Psoas muscle (tissue), 8 donors: ENCODE measurements around the gene DTNB. TPM values are rescaled to one million over a fixed set of nuclear protein-coding genes. Genes with fewer than 3 reads are reported as not detected.

ENCODE experiments used
- ATAC-seq, 4 donors: fragments of 200-7000 bp; cut with Tn5 transposase; one replicate each; pipeline ENCODE4 v1.9.1; 2020; ENCODE audit warnings: moderate library complexity in 3 of 4, mild to moderate bottlenecking in 2 of 4
- DNase-seq, 2 donors: peaks; one replicate each; pipeline ENCODE4 v3.0.0-alpha.2; 2020
- H3K27ac ChIP-seq: fragments of 200-600 bp; one replicate; pipeline ENCODE4 v1.8.0; 2022
- H3K27me3 ChIP-seq, 3 donors: fragments of 200-600 bp in 1 of 3; one replicate each; pipeline versions ENCODE4 v1.6.1 to v1.8.0; 2013 to 2022; ENCODE audit warnings: low read length in 2 of 3, mild to moderate bottlenecking in 2 of 3, moderate library complexity in 1 of 3; ENCODE audit not compliant: insufficient read depth in 3 of 3
- H3K36me3 ChIP-seq, 2 donors: fragments of 200-600 bp in 1 of 2; one replicate each; pipeline versions ENCODE4 v1.6.1 to v1.8.0; 2013 to 2022; ENCODE audit warnings: low read depth in 1 of 2, mild to moderate bottlenecking in 1 of 2, moderate library complexity in 1 of 2; ENCODE audit not compliant: insufficient read depth in 1 of 2
- H3K4me1 ChIP-seq: fragments of 200-600 bp; one replicate; pipeline ENCODE4 v1.8.0; 2022
- H3K4me3 ChIP-seq: fragments of 200-600 bp; one replicate; pipeline ENCODE4 v1.8.0; 2022; ENCODE audit warnings: mild to moderate bottlenecking
- H3K9me3 ChIP-seq: fragments of 200-600 bp; one replicate; pipeline ENCODE4 v1.8.0; 2022
- WGBS, 3 donors: extraction: QIAGEN DNeasy Blood & Tissue Kit; methylation state at CpG; one replicate each; pipeline versions ENCODE4 v1.1.6 to v1.1.7; 2013; 5-methylcytosine and 5-hydroxymethylcytosine counted together
- intact Hi-C, 2 donors: fragments of 100-400 bp; cut with DNase I; formaldehyde crosslinking; loops; one replicate each; pipeline versions ENCODE4 v1.11.0 to v1.14.2; 2022
- polyA plus RNA-seq, 3 donors: library from polyadenylated mRNA; stranded (reverse); fragments of 200-250 nt; gene quantifications; one replicate each; pipeline ENCODE4 v1.2.3, GENCODE V29; 2013
- total RNA-seq, 4 donors: library from RNA; stranded (reverse); fragmentation: NEBNext Ultra II Directional in 2 of 4; extraction: Animal tissue kit (Norgen Biotek cat#: 25700) in 2 of 4; gene quantifications; one replicate each; pipeline versions ENCODE4 v1.2.1 to v1.2.4, GENCODE V29; 2021 to 2023
- TF ChIP-seq, protein P1 (sequence below): fragments of 200-600 bp; IDR thresholded peaks from one replicate; pipeline ENCODE4 v1.8.0; 2022; ENCODE audit warnings: antibody characterized with exemption
- donor health status: healthy with polysubstance abuse.
- donor health status: DM: no; HTN: no; CAD: no; lungs with moderate emphysema.
- donor health status: Bipolar disorder and iron deficiency.
- donor health status: healthy.
- donor health status: DM: yes; HTN: yes; CAD: no.
- donor health status: DM: no; HTN: no; CAD: no.
- donor health status: DM: no; HTN: no; CAD: no.
- donor health status: DM: yes; HTN: yes; CAD: no.

DTNB gene
- total and polyA plus RNA-seq, 7 donors, result 2.3 to 6.3 (median 4.2) TPM

DNA sequence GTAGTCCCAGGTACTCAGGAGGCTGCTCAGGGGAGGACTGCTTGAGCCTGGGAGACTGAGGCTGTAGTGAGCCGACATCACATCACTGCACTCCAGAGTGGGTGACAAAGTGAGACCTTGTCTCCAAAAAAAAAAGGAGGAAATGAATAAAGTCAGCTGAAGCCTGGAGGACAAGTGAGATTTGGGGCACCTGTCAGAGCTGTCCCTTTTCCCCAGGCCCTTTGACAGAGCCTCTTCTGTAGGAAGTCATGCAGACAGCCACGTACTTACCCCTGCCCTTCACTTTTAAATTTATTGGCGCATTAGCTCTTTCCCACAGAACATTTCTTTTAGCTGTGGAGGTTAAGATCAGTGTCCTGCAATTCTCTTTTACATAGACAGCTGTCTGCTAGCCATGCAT lies 180.7 kb downstream of the DTNB start:
- 94 to 98% (median 98%) methylated on average over 3 of the region's 3 CpGs for WGBS, 3 donors
- Histone ChIP-seq H3K4me3 (no peak overlapping the region), H3K4me1 (peaks cover 5% of the 10 kb centered on the region), H3K27ac (no peak overlapping the region), H3K27me3 (no peaks in the 10 kb centered on the region), H3K9me3 (no peaks in the 10 kb centered on the region), H3K36me3 (no peaks in the 10 kb centered on the region)
- intact Hi-C loops, result no loop called here
- TF ChIP-seq, protein P1, sequence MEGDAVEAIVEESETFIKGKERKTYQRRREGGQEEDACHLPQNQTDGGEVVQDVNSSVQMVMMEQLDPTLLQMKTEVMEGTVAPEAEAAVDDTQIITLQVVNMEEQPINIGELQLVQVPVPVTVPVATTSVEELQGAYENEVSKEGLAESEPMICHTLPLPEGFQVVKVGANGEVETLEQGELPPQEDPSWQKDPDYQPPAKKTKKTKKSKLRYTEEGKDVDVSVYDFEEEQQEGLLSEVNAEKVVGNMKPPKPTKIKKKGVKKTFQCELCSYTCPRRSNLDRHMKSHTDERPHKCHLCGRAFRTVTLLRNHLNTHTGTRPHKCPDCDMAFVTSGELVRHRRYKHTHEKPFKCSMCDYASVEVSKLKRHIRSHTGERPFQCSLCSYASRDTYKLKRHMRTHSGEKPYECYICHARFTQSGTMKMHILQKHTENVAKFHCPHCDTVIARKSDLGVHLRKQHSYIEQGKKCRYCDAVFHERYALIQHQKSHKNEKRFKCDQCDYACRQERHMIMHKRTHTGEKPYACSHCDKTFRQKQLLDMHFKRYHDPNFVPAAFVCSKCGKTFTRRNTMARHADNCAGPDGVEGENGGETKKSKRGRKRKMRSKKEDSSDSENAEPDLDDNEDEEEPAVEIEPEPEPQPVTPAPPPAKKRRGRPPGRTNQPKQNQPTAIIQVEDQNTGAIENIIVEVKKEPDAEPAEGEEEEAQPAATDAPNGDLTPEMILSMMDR, result no peak
- ATAC-seq (no peak), DNase-seq (no peak)

DNA sequence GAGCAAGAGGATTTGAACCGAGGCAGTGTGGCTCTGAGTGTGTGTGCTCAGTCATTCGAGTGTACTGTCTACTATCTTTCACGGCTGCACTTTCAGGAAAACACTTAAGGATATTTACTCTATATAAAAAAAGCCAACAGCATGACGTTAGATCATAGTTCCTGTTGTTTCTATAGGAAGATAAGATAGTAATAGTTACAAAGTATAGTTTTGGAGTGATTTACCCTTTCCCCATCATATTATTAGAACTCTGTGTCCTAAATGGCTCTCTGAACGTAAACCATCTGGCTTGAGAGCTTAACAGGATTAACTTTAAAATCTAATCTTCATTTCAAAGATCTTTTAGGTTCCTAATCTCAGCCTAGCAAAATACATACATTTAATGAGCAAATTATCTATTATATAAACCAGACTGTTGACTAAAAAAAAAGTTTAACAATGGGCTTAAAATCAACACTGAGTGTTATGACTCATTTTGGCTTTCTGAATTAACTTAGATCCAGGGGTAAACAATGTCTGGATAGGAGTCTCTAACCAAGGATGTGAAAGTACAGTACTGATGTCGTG lies 181.3 kb downstream of the DTNB start:
- peaks cover 5% of the 10 kb centered on the region for H3K4me1 ChIP-seq
- no peaks in the 10 kb centered on the region for H3K36me3 ChIP-seq
- WGBS, 3 donors, result 74 to 83% (median 74%) methylated on average over 6 of the region's 6 CpGs
- peak in 1 of 4 donors; percentile 13 for ATAC-seq
- no peaks in the 10 kb centered on the region for H3K27me3 ChIP-seq
- H3K4me3 ChIP-seq, result no peak overlapping the region
- TF ChIP-seq, protein P1, result no peak
- no peak for DNase-seq
- peak overlapping the region; percentile 30 for H3K27ac ChIP-seq
- H3K9me3 ChIP-seq, result no peaks in the 10 kb centered on the region
- intact Hi-C loops, result no loop called here

DNA sequence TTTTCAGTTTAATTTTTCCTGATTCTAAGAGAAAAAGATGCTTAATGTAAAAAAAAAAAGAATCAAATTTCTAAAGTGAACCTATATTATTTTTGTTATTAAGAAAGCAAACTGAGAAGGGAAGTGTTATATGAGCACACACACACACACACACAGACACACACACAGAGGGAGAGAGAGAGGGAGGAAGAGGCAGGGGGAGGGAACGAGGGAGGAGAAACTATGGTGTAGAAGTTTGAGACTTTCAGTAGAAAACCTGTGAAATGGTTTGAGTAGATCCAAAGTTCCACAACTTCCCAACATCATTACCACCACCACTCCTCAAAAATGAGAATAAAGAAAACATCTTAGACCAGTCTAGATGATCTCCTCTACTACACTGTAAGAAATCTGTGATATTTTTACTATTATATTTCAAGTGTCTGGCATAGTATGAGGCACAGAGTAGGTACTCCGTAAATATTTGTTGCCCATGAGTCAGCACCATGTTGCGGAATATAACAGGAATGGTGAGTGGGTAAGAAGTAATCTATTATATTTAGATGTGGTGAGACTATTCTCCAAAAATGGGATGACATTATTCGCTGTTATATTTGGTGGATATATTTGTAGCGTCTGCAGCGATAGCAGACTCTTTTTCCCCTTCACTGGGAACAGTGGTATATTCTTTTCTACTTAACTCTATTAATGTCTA lies 182.2 kb downstream of the DTNB start:
- no peaks in the 10 kb centered on the region for H3K36me3 ChIP-seq
- no peak overlapping the region for H3K4me3 ChIP-seq
- intact Hi-C loops, result no loop called here
- WGBS, 3 donors, result 45 to 73% (median 71%) methylated on average over 6 of the region's 6 CpGs
- peaks cover 5% of the 10 kb centered on the region for H3K4me1 ChIP-seq
- peak overlapping the region; percentile 30 for H3K27ac ChIP-seq
- H3K9me3 ChIP-seq, result no peaks in the 10 kb centered on the region
- no peaks in the 10 kb centered on the region for H3K27me3 ChIP-seq
- DNase-seq (no peak), ATAC-seq (peak; percentile 97 to 99 (median 98))
- TF ChIP-seq, protein P1, result no peak

DNA sequence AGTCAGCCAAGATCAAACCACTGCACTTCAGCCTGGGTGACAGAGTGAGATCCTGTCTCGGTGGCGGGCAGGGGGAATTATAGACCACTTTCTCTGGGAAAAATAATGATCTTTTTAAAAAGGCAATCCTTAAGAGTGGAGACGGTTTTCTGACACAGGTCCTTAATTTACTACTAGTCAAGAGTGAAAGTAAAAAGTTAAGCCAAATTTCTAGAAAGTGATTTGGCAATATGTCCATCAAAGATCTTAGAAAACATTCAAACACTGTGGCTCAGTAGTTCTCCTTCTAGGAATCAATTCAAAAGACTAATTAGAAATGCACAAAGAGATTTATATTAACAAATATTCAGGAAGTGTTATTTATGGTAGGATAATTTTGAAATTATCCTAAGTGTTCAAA lies 183.2 kb downstream of the DTNB start:
- ATAC-seq (peak in 1 of 4 donors; percentile 33), DNase-seq (no peak)
- Histone ChIP-seq H3K27ac (no peak overlapping the region), H3K9me3 (no peaks in the 10 kb centered on the region), H3K4me1 (peaks cover 5% of the 10 kb centered on the region), H3K27me3 (no peaks in the 10 kb centered on the region), H3K36me3 (no peaks in the 10 kb centered on the region), H3K4me3 (no peak overlapping the region)
- intact Hi-C loops, result no loop called here
- TF ChIP-seq, protein P1, result no peak
- WGBS, 3 donors, result 64 to 78% (median 67%) methylated on average over 3 of the region's 3 CpGs

DNA sequence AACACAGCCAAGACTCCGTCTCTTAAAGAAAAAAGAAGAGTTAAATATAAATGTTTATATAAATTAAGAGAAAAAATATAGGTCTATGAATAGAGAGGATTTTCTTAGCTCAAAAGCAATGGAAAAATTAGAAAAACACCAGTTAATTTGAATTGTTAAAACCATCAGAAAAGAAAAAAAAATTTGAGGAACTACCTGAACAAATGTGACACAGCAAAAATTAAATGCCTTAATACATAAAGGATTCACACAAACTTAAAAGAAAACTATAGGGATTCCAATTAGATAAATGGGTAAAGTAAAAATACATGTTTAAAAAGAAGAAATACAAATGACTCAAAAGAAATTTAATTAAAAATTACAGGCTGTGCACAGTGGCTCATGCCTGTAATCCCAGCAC lies 183.7 kb downstream of the DTNB start:
- H3K4me1 ChIP-seq, result peaks cover 5% of the 10 kb centered on the region
- TF ChIP-seq, protein P1, result no peak
- no peaks in the 10 kb centered on the region for H3K36me3 ChIP-seq
- ATAC-seq (no peak), DNase-seq (no peak)
- no peaks in the 10 kb centered on the region for H3K9me3 ChIP-seq
- no peak overlapping the region for H3K4me3 ChIP-seq
- no peaks in the 10 kb centered on the region for H3K27me3 ChIP-seq
- no peak overlapping the region for H3K27ac ChIP-seq
- 97 to 100% (median 97%) methylated on average over 1 of the region's 1 CpG for WGBS, 3 donors
- intact Hi-C loops, result no loop called here
